IPS-NIHi7 (cell line): ENCODE measurements around the gene REC114.
"Not testable (repeated sequence)": the region's sequence is repeated elsewhere in the genome, so short reads cannot be mapped to it uniquely, and the experiment has no call there.

Experiments
- DNase-seq: peaks from one replicate; pipeline ENCODE4 v3.0.0; 2012; ENCODE audit warnings: mixed read lengths; ENCODE audit errors: extremely low spot score

The REC114 gene, protein sequence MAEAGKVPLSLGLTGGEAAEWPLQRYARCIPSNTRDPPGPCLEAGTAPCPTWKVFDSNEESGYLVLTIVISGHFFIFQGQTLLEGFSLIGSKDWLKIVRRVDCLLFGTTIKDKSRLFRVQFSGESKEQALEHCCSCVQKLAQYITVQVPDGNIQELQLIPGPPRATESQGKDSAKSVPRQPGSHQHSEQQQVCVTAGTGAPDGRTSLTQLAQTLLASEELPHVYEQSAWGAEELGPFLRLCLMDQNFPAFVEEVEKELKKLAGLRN

DNA sequence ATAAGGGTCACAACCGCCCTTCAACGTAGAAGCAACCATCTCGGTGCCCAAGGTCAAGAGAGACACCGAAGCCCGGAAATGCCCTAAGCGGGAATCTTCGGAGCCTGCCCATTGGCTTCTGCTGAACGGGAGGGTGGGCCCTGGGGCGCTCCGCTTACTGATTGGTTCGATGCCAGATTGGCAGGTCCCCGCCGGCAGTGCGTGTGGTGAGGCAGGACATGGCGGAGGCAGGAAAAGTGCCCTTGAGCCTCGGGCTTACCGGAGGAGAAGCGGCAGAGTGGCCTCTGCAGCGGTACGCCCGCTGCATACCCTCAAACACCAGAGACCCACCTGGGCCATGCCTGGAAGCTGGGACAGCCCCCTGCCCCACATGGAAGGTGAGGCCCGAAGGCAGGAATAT is at the start of gene REC114:
Gene REC114, plus strand, starts transcription at position 197 of the 400 bp plus-strand sequence. Its CDS starts 22 bp downstream, at position 219.
- DNase-seq: no peak

DNA sequence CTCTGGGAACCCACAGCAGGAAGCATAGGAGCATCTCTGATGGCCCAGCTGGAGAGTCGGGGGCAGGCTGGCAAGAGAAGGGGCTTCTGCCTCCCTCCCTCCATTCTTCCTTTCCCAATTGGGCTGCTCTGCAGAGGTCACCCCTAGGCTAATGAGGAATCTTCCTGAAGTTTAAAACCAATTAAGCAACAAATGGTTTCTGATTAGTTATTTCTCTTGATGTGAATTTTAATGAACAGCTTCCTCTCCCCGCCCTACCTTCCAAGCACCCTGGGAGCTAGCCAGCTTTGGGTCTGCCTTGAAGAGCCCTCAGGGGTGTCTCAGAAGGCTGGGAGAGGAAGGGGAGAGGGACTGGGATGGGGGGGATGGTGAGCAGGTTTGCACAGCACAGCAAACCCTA is 49.6 kb upstream of the REC114 start:
- no peak for DNase-seq

DNA sequence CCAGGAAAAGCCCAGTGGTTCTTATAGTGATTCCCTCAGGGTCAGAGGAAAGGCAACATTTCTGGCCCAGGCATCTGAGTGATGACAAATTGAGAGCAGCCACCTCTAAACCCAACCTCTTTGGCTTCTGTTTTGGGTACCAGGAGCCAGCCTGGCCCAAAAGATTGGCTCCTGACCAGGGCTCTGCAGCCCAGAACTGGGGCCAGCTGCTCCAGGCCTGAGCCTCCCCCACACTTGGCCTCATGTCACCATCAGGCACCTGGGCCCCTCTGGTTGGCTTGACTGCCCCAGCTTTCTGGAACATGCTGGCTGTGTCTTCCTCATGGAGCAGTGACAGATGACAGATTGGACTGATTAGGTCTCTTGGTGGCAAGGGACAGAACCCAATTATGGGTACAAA is 48.2 kb upstream of the REC114 start:
- no peak for DNase-seq

DNA sequence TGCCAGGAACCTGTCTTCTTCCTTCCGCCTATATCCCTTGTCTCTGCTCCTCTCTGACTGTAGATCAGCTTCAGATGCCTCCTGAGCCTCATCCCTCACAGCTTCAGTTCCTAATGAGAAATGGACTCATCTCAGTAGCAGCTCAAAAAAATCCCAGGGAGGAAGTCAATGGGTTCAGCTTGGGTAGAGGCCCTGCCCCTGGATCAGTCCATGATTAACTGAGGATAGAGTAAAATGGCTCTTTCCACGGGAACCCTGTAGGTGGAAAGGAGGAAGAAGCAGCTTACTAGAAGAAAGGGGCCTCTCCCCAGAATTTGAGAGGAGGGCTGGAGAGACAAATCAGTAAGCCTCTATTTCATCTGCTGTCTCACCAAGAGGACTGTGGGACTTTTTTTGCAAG is 47.3 kb upstream of the REC114 start:
- no peak for DNase-seq

DNA sequence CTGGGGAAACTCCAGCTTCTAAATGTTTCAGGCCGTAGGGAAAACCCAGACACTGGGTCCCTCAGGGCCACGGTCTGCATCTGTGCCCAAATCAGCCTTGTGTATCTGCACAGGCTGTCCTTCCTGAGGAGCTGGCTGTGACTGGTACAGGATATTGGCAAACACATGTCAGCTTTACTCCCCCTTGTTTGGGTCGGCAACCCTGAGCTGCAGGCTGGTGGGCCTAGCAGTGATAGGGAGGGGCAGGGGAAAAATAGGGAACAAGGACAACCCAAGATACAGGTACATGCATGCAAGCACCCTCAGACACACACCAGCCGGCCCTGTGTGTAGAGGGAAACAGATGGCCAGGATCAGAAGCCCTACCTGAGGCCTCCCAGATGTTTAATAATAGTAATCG is 45.5 kb upstream of the REC114 start:
- no peak for DNase-seq

DNA sequence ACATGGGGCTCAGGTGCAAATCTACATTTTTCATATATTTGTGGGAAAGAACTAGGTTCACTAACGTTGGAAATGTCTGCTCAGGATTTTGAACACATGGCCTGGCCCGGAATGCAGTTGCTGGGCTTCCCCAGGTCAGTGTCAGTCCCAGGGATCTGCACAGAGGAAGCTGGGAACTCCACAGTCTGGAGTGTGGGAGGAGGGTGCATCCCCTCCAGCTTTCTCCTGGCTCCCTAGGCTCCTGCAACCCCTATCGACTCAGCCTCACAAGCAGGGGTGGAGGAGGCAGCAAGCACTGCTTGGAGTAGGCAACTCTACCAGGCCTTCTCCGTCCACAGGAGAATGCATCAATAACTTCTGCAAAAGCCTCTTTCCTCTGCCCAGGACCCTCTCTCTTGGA is 44.1 kb upstream of the REC114 start:
- DNase-seq: no peak

DNA sequence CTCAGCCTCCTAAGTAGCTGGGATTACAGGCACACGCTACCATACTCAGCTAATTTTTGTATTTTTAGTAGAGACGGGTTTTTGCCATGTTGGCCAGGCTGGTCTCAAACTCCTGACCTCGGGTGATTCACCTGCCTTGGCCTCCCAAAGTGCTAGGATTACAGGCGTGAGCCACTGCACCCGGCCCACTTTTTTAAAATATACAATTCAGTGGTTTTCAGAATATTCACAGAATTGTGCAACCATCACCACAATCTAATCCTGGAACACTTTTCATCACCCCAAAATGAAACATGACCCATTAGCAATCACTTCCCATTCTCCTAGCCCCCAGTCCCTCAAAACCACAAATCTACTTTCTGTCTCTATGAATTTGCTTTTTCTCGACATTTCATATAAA is 42.7 kb upstream of the REC114 start:
- DNase-seq: not testable (repeated sequence)

DNA sequence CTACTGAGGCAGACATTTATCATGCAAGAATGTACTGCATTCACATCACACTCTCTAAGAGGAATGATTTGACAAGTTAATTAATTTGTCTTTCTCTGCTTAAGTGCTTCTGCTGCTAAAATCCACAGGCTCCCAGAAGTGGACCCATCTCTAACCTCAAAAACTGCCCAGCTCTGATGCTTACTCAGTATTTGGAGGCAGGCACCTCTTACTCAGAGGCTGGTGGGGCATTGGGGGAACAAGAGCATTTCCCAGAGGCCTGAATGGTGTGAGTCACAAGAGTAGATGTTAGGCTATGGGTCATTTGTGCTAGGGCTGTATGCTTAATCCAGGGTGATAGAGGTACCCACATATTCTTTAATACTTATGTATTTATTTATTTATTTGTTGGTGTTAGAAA is 39.8 kb upstream of the REC114 start:
- DNase-seq: no peak

DNA sequence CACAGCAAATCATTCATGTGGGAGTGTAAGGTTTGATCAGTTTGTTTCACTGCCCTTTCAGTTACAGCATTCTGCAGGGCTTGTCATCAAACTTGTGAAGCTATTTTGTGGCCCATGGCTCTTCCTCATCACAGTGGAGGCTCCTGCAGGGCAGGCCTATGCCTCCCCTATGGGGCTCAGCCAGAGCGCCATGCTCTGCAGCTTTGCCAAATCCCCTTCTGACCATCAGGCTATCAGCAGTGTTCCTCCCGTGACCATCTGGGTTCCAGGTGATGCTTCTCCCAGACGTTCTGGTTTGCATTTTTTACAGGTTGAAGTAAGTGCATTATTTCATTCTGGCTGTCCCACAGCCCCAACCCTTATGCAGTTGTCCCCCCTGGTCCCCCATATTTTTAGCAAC is 28.1 kb upstream of the REC114 start:
- no peak for DNase-seq

DNA sequence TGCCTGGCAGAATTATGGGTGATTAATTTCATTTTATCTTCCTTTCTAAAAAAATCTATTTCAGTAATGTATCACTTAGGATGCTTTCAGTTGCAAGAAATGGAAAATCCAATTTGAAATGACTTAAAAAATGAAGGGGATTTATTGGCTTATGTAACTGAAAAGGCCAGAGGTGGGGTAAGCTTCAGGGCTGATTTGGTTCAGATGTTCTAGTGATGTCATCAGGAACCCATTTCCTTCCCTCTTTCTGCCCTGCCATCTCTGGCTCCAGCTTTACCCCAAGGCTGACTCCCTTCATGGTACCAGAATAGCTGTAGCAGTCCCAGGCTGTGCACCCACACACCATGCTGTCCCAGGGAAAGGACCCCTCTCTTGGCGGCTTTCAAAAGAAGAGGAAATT is 18.5 kb upstream of the REC114 start:
- DNase-seq: no peak

DNA sequence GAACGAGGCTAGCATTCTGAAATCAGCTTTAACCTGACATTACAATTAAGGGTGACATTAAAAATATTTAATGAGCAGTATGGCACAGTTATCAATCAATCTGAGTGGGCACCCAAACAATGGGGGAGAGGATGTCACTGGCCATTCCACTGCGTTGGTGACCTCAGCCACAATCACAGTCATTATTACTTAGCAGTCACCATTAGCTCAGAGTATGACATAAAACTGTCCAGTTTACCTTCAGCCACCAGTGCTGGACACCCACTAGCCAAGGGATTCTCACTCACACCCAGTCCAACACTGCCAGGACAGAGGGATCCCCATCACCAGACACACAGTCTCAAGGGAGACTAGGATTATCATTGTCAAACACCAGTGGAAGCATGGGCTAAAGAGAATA is 17.5 kb upstream of the REC114 start:
- DNase-seq: no peak

DNA sequence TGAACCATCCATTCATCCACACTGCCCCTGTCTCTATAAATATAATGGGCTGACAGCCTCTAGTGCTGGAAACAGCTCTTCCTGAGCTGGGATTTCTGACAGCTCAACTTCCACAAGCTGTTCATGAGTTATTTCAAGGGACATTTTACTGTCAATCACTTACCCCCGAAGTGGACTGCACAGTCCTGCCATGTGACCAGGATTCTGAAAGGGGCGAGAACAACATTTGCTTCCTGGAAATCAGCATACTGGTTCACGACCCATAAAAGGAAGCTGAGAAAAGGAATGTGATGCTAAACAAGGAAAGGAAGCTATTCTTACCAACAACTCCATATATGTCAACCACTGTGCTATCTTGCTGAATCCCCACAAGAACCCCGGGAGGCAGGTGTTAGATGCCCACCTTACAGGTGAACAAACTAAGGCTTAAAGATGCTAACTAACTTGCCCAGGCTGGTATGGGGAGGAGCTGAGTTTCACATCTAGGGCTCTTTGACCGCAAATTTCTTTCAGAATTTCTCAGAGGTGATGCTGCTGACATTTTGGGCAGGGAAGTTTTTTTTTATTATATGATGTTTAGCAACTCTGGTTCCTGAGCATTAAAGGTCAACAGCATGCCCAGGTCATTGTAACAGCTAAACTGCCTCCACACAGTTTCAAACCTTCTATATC is 16.5 kb upstream of the REC114 start:
- no peak for DNase-seq

DNA sequence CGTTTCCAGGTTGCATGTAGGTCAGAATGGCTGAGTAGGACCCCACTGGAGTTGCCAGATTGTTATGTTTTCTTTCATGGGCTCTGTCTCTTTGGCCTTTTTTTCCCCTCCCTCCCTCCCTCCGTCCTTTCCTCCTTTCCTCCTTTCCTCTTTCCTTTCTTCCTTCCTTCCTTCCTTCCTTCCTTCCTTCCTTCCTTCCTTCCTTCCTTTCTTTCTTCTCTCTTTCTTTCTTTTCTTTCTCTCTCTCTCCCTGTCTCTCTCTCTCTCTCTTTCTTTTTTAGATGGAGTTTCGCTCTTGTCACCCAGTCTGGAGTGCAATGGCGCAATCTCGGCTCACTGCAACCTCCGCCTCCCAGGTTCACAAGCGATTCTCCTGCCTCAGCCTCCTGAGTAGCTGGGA is 11.6 kb upstream of the REC114 start:
- not testable (repeated sequence) for DNase-seq

DNA sequence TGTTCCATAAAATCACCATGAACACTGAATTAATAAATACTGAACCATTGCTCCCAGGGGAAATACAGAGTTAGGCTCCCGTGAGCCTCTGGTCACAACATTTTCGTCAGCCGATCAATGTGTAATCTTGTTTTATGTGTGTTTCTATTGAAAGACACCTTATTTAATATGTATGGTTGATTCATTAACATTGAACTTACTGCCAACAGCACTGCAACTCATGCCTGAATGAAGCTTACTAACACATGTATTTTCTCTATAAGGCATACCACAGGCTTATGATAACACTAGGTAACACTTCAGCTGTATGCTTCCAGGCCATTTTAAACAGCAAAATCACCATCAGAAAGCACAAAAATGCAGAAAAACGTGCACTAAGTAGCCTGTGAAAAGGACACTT is 9.1 kb upstream of the REC114 start:
- no peak for DNase-seq

DNA sequence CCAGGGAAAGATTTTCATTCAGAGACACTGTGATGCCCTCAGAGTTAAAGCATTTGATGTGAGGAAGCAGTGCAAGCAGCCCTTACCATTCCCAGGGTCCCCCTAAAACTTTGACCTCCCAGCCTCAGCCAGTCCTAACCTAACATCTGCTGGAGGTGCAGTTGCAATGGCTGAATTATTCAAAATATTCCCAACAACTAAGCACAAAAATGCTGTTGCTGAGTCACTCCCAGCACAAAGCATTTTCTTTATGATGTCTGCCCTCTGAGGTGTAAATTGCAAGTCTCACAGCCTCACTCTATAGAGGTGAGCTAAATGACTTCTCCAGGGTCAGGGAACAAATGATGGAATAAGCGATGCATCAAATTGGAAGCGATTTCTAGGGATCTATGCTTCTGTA is 6.4 kb upstream of the REC114 start:
- DNase-seq: no peak

DNA sequence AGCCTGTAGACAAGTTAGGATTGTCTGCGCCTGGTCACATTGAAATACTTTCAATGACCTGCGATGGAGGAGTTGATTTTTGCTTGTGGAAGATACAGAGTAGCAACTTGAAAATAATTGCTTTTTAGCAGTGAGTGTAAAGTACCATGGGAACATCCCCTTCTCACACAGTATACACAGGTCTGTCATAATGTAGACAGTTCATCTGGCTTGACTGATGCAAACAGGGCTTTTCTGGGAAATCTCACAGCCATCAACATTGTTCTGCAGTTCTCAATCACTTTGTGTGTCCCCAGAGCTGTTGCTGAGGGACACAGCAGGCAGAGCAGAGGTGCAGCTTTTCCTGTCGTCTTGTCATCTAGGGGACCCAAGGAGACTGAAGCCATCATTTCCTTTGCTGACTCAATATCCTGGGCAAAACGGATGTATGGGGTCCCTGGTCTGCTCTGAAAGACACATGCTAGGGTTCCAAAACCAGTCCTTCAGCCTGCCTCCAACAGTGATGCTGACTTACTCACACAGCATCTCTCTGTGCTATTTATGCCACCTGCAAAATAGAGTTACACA is 5.3 kb upstream of the REC114 start:
- DNase-seq: no peak

DNA sequence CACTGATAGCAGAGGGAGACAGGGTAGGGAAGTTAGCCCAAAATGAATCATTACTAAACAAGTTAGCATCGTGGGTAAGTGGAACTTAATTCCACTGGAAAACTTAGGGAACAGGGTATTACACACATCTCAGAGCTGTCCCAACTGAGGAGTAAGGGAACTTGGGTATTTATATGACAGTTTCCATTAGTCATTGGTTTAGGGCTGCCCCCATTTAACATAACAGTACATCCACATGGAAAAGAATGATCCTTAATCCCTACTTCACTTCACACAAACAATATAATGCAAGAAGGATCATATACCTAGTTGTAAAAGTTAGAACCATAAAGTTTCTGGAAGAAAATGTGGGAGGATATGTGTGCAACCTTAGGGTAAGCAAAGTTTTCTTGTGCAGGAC is 4.3 kb upstream of the REC114 start:
- no peak for DNase-seq

DNA sequence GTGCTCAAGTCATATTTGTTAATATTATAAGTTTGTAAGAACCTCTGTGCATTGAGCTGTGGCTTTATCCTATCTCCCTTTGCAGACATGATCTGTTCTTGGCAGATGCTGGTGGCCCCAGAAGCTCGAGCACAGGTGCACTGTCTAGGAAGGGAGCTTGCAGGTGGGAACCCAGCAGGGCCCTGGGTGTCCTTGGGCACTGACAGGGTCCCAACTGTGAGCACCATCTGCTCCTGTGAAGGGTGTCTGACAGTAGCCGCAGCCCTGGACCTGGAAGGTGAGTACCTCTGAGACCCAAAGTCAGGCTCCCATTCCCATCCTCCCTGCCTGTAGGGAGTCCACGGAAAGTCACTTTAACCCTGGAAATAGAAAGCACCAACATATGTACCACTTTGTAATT is 2.4 kb upstream of the REC114 start:
- DNase-seq: no peak

DNA sequence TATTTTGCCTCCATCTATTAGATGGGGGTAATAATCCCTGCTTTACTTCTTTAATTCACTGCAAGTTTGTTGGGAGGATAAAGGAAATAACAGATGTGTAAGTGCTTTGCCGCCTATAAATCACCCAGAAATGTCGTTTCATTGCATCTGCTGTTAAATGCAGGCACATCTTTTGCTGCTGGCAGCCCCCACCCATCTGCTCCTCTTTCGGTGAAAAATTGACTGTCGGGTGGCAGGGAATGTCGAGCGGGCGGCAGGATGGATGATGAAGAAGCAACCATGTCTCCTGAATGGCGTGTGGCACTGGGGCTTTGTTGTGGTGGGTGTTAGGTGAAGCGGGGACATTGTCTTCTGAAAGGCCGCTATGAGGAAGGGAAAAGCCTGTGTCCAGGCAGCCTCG is 543 bp upstream of the REC114 start:
- no peak for DNase-seq

DNA sequence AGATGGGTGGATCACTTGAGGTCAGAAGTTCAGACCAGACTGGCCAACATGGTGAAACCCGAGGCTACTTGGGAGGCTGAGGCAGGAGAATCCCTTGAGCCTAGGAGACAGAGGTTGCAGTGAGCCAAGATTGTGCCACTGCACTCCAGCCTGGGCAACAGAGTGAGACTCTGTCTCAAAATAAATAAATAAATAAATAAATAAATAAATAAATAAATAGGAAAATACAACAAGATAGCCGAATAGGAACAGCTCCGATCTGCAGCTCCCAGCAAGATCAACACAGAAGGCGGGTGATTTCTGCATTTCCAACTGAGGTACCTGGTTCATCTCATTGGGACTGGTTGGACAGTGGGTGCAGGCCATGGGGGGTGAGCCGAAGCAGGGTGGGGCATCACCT is 4.5 kb downstream of the REC114 start:
- not testable (repeated sequence) for DNase-seq

DNA sequence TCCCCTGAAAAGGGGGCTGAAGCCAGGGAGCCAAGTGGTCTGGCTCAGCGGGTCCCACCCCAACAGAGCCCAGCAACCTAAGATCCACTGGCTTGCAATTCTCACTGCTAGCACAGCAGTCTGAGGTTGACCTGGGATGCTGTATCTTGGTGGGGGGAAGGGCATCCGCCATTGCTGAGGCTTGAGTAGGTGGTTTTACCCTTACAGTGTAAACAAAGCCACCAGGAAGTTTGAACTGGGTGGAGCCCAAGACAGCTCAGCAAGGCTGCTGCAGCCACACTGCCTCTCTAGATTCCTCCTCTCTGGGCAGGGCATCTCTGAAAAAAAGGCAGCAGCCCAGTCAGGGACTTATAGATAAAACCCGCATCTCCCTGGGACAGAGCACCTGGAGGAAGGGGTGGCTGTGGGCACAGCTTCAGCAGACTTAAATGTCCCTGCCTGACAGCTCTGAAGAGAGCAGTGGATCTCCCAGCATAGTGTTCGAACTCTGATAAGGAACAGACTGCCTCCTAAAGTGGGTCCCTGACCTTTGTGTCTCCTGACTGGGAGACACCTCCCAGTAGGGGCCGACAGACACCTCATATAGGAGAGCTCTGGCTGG is 5.3 kb downstream of the REC114 start:
- DNase-seq: not testable (repeated sequence)

DNA sequence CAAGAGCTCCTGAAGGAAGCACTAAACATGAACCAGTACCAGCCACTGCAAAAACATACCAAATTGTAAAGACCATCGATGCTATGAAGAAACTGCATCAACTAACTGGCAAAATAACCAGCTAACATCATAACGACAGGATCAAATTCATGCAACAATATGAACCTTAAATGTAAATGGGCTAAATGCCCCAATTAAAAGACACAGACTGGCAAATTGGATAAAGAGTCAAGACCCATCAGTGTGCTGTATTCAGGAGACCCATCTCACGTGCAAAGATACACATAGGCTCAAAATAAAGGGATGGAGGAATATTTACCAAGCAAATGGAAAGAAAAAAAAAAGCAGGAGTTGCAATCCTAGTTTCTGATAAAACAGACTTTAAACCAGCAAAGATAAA is 7.0 kb downstream of the REC114 start:
- DNase-seq: not testable (repeated sequence)

DNA sequence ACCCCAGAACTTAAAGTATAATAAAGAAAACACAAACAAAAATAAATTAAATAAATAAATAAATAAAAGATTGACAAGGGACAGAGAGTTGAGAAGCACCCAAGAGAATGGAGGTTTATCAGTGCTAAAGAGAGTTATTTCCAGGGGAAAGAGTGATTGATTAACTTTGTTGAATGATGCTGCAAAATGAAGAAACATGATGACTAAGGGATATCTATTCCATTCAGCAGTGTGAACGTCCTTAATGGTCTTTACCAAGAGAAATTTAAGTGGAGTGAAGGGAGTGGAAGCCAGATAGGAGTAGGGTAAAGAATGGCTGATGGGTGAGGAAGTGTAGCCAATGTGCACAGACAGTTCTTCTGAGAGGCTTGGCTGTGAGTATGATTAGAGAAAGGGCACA is 11.1 kb downstream of the REC114 start:
- no peak for DNase-seq
